ENCODE measurements around the gene NUDT4B.
"Not testable (repeated sequence)": the region's sequence is repeated elsewhere in the genome, so short reads cannot be mapped to it uniquely, and the experiment has no call there.

NUDT4B gene

DNA sequence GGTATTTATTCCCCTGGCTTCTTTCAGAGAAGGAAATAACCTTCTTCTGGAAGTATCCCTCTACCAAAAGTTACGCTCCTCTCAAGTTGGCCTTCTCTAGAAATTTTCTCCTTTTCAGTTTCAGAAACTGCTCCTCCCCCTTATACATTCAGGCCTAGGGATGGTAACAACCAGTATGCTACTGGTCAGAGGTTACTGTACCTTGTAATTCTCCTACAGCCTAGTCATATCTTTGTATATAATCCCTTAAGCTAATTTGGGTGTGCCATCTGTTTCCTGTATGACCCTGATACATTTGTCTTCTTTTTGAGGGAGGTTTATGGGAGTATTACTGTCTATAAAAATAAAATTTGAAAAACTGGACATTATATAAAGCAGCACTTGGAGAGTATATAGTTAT lies 29.1 kb downstream of the NUDT4B start:
- not testable (repeated sequence) for DNase-seq (ENCODE audit: insufficient read length); FAIRE-seq

DNA sequence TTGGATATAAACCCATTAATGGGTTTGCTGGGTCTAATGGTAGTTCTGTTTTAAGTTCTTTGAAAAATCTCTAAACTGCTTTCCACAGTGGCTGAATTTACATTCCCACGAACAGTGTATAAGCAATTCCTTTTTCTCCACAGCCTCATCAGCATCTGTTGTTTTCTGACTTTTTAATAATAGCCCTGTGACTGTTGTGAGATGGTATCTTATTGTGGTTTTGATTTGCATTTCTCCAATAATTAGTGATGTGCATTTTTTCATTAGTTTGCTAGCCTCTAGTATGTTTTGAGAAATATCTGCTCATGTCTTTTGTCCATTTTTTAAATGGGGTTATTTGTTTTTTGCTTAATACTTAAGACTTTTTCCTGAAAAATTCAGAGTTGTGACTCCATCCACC lies 31.8 kb downstream of the NUDT4B start:
- not testable (repeated sequence) for DNase-seq (ENCODE audit: insufficient read length); FAIRE-seq

DNA sequence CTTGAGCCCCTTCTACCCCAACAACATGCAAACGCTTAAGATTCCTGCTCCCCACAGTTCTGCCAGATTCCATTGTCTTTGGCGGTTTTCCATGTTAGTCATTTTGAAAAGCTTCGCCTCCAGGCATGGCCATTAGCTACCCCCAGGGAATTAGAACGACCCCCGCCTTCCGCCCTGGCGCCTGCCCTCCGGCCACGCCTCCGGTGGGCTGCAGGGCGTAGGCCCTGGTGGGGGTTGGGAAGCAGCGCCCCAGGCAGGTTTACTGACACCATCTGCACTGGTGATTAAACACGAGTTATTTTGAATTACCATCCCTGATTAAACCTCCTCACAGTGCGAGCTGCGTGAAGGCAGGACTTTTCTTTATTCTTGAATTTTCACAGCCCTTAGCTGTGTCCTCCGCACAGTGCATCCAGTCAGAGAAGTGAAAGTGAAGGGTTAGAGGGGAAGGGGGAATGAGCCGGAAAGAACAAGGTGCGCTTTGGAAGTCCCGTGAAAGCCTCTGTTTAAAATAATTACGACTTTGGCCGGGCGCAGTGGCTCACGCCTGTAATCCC lies 43.0 kb downstream of the NUDT4B start:
- not testable (repeated sequence) for FAIRE-seq; DNase-seq (ENCODE audit: insufficient read length)

DNA sequence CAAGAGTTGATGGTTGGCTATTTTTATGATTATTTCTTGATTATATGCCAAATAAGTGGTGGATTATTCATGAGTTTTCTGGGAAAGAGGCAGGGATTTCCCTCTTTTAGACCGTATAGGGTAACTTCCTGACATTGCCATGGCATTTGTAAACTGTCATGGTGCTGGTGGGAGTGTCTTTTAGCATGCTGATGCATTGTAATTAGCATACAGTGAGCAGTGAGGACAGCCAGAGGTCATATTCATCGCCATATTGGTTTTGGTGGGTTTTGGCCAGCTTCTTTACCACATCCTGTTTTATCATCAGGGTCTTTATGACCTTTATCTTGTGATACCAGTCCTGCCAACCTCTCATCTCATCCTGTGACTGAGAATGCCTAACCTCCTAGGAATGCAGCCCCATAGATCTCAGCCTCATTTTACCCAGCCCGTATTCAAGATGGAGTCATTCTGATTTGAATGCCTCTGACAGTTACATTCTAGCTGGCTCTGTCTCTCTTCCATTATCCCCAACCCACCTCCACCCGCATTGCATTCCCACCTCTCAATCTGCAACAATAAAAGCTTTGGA lies 45.3 kb downstream of the NUDT4B start:
- DNase-seq (ENCODE audit: insufficient read length); FAIRE-seq: not testable (repeated sequence)
